Testis (tissue), 2 donors: Measurements from ENCODE around the gene MEAF6.

Experiments
- CTCF ChIP-seq, 3 experiments: fragments of 450-650 bp in 2 of 3; fragments of 200-600 bp in 1 of 3; sonication (generic) in 1 of 3; IDR thresholded peaks; one replicate each; pipeline ENCODE4 v1.5.1; 2016 to 2019; ENCODE audit warnings: antibody characterized with exemption in 3 of 3, mild to moderate bottlenecking in 2 of 3, moderate library complexity in 1 of 3
- POLR2A ChIP-seq: fragments of 450-650 bp; IDR thresholded peaks from one replicate; pipeline ENCODE4 v1.6.1; 2017; ENCODE audit warnings: antibody characterized with exemption, mild to moderate bottlenecking, moderate library complexity

- TF ChIP-seq POLR2A = no peak
- no peak for TF ChIP-seq CTCF (IDR thresholded peaks at IDR 0.05)
Observed at GRCh38 chr1:37448691-37449417, 65.7 kb downstream of the MEAF6 start.
